HG03196 (cell line): ENCODE data around the gene HOTAIR.

Experiments
- ATAC-seq: cut with Tn5 transposase; IDR thresholded peaks from one replicate; pipeline ENCODE4 v1.9.1; 2021; ENCODE audit not compliant: unreplicated experiment

HOTAIR gene

DNA sequence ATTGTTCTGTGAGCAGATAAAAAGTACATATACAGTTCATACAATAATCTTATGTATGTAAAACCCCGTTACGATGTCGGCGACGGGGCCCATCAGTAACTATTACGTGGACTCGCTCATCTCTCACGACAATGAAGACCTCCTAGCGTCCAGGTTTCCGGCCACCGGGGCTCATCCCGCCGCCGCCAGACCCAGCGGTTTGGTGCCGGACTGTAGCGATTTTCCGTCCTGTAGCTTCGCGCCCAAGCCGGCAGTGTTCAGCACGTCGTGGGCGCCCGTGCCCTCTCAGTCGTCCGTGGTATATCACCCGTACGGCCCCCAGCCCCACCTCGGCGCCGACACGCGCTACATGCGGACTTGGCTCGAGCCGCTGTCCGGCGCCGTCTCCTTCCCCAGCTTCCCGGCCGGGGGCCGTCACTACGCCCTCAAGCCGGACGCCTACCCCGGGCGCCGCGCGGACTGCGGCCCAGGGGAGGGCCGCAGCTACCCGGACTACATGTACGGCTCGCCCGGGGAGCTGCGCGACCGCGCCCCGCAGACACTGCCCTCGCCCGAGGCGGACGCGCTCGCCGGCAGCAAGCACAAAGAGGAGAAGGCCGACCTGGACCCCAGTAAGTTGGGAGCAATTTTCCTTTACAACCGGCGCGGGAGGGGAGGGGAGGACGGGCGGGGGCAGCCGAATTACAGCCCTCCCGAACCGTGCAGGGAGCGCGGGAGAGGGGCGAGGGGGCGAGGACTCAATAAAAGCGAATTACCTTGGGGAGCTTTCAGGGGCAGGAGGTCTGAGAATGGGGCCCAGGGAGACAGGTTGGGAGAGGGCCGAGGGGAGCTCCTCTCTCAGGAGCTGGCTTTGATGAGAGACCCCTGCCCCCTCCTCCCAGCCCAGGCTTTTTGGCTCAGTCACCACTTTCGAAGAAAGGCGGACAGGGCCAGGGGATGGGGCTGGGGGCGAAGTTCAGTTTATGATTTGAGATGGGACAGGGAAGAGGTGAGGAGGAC lies 25.7 kb upstream of the HOTAIR start, which contains the start of gene HOXC9:
TSS of gene HOXC9 (plus strand) at position 46 of the 999 bp plus-strand sequence. CDS start at position 74, 28 bp downstream.
- ATAC-seq: no peak

DNA sequence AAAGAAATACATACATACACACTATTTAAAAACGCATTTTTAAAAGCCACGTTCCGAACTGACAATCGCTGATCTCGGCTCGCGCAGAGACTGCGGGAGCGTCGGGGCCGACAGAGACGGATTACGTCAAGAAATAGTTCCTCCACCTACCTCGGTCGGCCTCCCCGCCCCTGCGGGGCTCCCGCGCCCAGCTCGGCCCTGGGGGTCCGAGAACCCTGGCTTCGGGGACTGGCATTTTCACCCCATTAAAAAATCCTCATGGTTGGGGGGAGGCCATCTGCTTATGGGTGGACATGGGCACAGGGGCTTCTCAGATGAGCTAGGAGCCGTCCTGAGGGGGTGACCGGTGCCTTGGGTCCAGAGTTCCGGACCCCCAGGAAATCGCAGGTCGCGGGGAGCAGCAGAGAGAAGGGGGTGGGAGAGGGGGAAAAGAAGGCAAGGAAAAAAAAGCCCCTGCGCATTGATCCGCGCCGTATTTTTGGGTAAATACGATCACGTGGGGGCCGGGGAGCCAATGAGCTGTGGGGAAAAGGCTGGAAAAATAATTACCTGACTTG lies 24.9 kb upstream of the HOTAIR start:
- no peak for ATAC-seq

DNA sequence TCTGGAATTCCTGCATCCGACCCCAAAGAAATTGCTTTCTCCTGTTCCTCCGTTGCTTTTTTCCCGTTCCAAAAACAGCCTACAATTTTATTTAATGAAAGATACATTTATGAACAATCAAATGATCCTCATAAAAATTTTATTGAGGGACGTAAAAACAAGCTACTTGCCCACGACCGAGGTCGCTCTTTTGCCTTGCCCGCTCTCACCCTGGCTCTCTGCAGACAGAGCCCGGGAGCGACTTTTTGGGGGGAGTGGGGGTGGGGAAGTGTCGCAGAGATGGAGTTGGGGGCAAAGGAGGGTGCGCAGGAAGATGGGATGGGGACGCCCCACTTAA lies 24.1 kb upstream of the HOTAIR start:
- no peak for ATAC-seq

DNA sequence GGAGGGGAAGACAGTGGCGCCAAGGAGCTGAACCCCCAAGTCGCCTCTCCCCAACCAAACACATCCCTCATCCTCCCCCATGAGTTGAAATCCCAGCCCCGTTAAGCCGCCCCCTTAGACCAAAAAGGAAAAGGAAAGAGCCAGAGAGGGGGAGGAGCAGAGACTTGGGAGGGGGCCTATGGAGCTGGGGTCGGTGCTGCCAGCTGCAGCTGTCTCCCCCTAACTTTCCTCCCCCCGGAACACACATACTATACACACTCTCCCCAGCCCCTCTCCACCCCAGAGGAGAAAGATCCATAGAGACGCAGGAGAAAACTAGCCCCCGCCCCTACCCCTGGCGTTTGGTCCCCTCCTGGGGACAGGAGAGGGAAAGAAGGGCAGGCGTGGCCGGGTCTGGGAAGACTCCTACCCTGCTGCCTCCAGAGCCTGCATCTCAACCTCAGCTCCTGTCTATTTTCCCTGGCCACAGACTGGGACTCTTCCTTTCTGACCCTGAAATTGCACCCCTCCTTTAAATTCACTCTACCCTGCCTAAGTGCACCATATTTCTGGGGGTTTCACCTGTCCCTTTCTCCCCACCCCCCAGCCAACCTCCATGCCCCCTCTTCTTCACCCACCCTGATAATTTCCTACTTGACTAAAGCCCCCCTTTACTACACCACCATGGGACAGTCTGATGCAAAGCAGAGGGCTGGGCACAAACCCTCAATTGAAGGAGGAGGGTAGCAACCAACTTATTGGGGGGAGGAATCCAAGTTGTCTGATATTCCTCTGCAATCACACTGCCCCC lies 23.6 kb upstream of the HOTAIR start:
- ATAC-seq: no peak

DNA sequence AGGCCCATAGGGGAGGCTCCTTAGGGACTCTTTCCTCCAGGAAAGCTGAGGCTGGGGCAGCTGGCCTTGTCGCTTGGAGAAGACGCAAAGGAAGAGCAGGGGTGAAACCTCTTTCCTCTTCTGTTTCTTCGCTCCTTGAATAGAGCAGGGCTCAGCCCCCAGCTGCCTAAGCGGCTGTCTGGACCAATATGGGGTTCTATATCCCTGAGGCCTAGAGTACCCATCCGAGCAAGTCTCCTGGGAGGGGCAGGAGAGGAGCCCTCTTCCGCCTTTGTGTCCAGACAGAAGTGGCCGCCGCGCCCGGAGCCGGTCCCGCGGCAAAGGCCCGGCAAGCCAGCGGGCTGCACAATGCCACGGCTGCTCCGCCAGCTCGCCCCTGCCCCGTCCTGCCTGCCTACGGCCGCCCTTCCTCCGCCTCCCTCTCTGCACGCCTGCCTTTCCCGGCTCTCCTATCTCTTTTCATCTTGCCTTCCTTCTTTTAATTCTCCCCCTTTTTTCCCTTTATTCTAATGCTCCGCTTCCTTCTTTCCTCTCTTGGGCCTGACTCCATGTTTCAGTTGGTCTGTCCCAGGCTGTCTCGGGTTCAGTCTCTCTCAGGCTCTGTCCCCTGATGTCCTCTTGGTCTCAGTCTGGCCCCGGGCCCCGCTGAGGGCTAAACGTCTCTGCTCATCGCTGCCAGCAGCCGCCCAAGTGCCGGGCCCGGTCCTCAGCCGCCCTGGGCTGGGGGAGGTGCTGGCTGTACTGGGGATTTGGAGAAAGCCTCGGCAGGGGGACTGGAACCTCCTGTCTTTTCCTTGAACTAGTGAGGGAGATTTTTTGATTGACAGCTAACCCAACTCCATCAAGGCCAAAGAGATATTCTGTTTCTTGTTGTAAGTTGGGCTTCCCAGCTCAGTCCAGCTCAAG lies 22.7 kb upstream of the HOTAIR start:
- ATAC-seq: no peak

DNA sequence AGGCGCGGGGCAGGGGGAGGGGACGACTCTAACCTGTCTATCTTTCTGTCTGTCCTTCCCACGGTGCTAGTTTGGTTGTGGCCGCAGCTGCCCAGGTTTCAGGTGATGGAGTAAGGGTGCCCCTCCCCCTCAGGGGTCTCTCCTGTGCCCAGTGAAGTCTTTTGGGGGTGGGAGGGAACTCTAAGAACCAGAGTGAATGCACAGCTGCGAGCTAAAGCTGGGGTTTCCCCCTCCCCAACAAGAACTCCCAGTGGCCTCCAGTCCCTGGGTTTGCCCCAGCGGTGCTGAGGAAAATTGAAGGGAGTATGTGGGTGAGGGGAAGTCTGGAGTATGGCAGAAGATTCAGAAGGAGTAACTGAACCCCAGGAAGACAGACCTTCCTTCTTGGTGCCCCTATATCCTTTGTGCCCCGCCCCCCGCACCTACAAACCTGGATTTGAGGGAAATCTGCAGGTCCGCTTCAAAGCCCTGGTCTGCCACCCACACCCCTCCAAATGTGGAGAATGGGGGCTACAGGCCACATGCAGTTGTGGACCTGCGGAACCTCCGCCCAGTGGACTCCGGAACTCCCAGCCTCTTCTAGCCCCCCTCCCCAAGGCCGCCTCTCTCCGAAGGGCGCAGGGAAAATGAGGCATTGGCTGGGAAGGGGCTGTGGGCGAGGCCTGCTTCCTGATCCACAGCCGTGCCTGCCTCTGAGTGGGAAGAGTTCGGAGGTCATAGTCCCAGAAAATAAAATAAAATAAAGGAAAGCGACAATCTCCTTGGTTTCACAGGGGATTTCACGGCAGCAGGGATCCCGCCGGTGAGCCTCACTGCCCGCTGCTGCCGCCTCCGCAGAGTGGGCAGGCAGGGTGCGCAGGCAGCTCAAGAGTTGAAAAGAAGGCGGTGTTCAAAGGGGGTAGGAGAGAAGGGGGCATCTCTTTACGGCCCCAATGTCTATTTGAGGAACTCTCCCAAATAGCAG lies 21.8 kb upstream of the HOTAIR start:
- no peak for ATAC-seq

DNA sequence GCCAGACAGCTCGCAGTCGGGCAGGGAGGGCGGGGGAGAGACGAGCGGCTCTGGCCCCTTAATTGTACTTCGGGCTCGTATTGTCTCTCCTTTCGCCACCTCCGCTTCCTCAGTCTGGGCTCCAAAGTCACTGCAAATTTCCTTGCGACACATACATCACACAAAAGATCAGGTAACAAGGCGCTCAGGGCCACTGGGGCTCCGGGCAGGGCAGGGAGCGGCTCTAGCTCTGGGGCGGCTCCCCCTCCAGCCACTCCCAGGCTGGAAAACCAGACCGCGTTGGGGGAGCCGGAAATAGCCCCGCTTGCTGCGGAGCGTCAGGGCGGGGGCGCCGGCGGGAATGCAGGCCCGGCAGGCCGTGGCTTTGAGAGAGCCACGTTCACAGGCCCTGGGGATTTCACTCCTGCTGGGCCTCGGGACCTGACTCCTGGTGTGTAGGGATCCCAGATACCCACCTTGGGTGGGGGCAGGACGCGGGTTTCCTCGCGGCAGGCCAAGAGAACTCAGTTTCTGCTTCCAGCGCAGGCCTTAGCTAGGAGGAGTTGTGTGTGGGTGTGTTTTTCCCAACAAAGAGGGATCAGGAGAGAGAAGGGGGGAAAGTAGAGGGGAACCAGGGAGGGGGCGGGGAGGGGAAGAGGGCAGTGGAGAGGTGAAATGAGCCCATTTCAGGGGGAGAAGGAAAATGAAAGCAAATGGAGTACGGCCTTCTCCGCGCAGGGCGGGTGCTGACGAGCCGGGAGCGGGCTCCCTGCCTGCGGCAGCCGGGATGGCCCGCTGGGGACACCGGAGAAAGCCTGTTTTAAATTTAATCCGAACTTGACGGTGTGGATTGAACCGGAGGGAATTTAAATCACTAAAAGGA lies 20.9 kb upstream of the HOTAIR start:
- ATAC-seq: no peak

DNA sequence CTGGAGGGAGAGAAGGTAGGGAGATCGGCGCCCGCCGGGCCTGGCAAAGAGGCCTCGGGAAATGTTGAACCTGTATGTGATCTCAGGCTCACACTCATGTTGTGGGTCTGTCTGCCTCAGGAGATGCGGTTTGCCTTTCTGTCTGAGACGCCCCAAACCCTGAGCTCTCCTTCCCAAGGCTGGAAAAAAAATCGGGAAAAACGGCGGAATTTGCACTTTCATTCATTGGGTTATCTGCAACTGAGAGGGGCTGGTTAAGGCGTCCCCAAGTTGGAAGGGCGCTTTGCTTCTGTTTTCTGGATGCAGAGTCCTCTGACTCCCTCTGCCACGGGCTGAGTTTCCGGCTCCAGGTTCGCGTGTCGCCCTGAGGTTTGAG lies 20.2 kb upstream of the HOTAIR start:
- ATAC-seq: no peak

DNA sequence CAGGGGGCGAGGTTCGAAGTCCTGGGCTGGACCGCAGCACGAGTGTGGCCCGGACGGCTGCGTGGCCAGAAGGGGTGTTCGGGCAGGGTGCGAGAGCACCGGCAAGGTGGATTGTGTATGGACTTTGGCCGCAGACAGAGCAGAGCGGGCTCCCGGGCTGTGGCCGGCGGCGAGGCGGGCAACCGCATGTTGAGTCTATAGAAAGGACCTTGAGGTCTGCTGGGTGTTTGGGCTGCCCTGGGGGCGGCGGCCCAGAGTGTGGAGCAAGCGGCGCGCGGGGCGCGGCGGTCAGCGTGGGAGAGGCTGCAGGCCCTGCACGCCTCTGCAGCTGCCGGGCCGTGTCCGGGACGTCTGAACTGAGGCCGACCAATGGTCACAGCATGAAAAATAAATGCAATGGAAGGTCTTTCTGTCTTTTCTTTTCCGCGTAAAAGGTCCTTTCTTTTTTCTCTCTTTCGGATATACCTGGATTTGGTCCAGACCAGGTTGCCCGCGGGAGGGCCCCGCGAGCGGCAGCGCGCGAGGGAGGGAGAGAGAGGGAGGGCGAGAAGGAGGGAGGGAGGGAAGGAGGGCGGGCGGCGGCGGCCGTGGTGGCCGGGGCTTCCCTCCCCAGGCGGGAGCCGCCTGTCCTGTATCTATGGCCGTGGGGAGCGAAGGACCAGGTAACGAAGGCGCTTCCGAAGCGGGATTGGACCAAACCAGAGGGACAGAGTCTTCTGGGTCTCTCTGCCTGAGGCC lies 19.7 kb upstream of the HOTAIR start:
- no peak for ATAC-seq

DNA sequence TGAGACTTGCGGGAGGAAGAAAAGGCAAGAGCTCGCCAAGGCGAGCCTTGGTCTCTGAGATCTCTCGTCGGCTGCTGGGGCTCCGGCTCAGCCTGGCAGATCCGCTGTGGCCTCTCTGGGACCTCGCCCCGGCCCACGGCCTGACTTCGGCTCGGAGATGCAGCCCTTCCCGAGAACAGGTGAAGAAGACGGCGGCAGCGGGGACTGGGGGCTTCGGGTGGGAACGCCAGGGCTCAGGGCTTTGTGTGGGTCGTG lies 19.2 kb upstream of the HOTAIR start:
- ATAC-seq: no peak

DNA sequence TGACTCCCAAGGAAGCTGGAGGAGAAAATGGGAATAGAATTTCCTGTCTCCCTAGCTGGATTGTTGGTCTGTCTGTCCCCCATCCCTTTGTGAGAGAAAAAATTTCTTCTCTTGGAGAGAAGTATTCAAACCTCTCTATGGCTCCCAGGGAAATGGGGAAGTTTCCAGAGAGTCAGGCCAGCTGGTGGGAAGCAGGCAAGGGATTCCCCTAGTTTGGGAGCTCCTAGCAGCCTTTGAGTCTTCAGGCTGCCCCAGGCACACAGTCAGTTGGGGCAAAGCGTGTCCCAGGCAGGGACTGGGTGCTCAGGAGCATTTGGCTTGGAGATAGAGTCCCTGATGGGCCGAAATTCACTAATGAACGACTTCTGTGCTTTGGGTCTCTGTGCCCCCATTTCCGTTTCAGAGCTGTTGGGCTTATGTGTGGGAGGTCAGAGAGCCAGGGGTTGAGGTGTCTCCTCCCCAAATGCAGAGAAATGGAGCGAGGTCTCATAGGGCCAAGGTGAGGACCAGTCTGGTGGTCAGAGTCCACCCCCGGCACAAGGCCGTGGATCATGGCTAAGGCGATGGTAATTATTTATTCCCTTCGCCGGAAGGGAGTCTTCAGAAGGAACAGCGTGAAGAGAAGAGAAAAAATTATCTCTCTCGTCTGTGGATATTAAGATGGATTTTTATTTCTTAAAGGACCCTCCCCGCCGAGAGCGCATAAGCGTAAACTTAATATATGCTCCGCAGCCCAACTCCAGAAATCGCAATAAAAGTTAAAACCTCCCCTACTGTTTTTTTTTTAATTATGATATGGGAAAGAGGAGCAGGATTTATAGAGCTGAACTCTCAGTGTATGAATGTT lies 18.6 kb upstream of the HOTAIR start:
- ATAC-seq: no peak

DNA sequence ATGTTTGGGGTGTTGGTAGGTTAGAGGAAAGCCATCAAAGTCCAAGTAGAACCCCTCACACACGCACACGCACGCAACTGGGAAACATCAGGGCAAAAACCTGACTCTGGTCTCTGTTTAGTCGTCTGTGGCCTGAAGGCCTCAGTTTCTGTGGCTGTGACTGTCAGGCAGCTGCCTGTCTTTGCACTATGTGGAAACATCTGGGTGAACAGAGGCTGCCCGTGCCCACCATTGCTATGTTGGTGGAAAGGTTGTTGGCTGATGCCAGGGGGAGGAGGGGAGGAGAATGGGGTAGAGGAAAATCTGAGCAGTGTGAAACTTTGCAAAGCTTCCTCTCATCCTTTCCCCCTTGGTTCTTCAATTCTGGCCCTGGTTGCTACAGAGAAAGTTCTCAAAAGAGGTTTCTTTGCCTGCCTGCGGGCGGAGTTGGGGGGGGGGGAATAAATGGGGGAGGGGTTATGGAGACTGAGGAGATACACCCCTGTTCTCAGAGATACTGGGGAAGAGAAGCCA lies 17.7 kb upstream of the HOTAIR start:
- no peak for ATAC-seq

DNA sequence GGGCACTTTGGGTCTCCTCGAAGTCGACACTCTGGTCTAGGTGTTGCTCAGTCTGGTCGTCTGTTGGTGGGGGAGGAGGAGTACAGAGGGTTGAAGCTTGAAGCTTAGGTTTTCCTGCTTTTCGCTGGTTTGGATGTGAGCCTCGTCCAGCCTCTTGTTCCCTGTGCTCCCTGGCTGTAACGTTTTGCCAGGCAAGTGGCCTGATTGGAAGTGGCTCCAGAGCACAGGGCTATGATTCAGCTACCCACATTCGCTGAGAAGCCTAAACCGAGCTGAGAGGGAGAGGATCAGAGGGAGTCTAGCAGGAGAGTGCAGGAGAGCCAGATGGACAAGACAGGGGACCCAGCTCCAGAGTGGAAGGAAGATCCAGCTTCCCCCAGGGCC lies 16.3 kb upstream of the HOTAIR start:
- ATAC-seq: no peak

DNA sequence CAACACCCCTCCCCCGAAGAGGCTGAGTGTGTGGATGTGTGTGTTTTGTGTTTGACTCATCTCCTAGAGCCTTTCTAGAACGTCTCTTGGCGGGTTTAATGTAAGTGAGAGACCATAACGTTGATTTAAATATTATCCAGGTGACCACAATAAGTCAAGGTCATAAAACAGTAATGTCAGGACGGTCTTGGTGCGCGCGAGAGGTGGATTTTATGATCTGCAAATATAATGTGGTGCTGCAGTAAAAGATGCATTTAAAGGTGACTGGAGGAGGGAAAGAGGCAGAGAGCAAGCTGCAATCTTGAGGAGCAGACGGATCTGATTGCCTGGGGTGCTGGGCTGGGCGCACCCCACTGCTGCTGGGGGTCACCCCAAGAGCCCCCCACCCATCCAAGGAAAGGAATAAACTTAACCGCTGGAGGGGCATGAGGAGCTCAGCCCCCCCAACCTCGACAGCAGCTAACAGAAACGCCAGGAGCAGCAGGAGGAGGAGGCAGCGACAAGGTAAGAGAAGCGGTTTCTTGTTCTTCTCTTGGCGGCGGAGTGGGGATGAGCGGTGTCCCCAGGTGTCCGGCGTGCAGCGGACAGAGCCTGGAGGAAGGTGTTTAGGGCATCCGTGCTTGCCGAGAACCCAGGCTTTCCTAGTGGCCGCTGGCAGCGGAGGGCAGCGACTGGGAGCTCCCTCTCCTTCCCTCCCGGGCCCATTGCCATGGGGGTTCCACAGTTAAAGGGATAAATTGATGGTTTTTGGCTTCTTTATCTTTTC lies 15.7 kb upstream of the HOTAIR start:
- no peak for ATAC-seq

DNA sequence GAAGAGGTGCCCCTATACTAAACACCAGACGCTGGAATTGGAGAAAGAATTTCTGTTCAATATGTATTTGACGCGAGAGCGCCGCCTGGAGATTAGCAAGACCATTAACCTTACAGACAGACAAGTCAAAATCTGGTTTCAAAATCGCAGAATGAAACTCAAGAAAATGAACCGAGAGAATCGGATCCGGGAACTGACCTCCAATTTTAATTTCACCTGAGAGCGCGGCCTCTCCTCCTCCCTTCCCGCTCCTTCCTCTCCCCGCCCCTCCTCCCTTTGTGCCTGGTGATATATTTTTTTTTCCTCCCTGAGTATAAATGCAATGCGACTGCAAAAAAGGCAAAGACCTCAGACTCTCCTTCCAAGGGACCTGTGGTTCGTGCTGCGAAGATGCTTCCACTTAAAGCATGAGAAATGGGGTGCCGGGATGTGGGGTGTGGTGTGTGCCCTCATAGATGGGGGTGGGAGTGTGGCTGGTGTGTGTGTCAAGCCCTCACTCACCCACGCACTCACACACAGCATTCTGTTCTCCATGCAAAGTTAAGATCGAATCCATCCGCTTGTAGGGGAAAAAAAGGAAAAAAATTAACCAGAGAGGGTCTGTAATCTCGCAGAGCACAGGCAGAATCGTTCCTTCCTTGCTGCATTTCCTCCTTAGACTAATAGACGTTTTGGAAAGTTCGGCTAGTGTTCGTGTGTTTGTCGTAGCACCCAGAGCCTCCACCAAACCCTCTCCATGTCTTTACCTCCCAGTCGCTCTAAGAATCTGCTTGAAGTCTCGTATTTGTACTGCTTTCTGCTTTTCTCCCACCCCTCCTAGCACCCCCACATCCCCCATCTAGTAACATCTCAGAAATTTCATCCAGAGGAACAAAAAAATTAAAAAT lies 14.7 kb upstream of the HOTAIR start:
- ATAC-seq: peak; percentile 45
